ENCODE data around the gene RPS6KA4. TPM values are rescaled to one million over a fixed set of nuclear protein-coding genes. Genes with fewer than 3 reads are reported as not detected.

RPS6KA4 gene
- total and polyA plus RNA-seq, 7 experiments from 2014 or later = 4.6 to 35.7 (median 26.3) TPM

DNA sequence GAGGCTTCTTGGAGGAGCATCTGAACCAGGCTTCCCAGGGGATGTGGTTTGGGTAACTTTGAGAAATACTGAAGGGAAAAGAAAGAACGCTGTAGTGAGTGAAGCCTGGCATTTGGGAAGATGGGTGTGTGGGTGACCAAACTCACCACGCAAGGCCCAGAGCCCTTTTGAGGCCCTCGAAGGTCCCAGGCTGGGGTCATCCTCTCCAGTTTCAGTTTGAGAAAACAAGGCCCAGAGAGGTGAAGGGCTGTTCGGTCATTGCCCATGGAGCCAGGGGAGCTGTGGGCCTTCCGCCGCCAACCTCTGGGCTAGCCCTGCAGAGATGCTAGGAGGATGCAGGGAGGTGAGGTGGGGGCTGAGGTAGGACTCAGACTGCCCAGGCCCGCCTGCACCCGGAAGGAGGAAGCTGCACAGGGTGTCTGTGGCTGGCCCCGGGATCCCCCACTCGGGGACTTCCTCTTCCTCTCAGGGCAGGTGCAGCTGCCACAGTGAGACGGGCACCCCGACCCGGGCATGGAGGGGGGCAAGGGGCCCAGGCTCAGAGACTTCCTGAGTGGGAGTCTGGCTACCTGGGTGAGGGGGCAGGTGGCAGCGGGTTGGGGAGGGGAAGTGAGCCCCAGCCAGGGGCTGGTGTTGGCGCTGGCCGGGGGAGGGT, 19.1 kb upstream of the RPS6KA4 start, which contains the start of gene CCDC88B:
CCDC88B (plus strand) TSS at position 451 of the 655 bp plus-strand sequence; CDS start at position 514, 63 bp downstream.
- peaks cover 29 to 30% of the 10 kb centered on the region in 2 donors for H3K4me1 ChIP-seq (ENCODE audit: control insufficient read depth in 2 of 2, insufficient read depth in 2 of 2, low read length in 2 of 2)
- H3K4me3 ChIP-seq (ENCODE audit: low read length) = peak within 1 kb of the TSS; percentile 73
- H3K27ac ChIP-seq (ENCODE audit: low read depth, low read length) = peak within 1 kb of the TSS; percentile 89
- H3K9me3 Mint-ChIP-seq = no peaks in the 10 kb centered on the region
- H3K27ac Mint-ChIP-seq = peak within 1 kb of the TSS; percentile 88 to 98 (median 94)
- peaks cover 0 to 10% (median 9%) of the 10 kb centered on the region in 5 donors for H3K36me3 Mint-ChIP-seq
- H3K4me1 Mint-ChIP-seq = peaks cover 17 to 48% (median 26%) of the 10 kb centered on the region in 7 donors
- H3K27me3 ChIP-seq (ENCODE audit: control insufficient read depth in 2 of 2, insufficient read depth in 2 of 2, low read length in 2 of 2) = no peaks in the 10 kb centered on the region
- DNase-seq = peak; percentile 72 to 93 (median 87)
- ChIA-PET POLR2A (interaction anchor here (0.6 to 3.6 kb wide), 11 partner anchors 9 to 1748 kb away, joined by 3 to 38 read pairs (median 3); partner anchors contain the start of genes FERMT3, NUDT22, PRDX5 and RASGRP2), CTCF (interaction anchor here (0.9 to 1.1 kb wide), 2 partner anchors 22 to 35 kb away, joined by 3 to 4 read pairs; partner anchors contain the start of genes PRDX5 and TRMT112)
- peaks cover 0 to 2% (median 0%) of the 10 kb centered on the region in 5 donors for H3K27me3 Mint-ChIP-seq
- intact Hi-C loops (cut with micrococcal nuclease) = loop anchor here (1.0 to 2.0 kb wide), 6 partner anchors 19 to 70 kb away; partner anchors contain the start of genes ESRRA (in 2 of the 2), RPS6KA4 (in 2 of the 2), PRDX5 (in 1 of the 2) and TRMT112 (in 1 of the 2)
- H3K36me3 ChIP-seq (ENCODE audit: control insufficient read depth in 2 of 3, insufficient read depth in 3 of 3, low read length in 3 of 3) = peaks cover 0 to 27% (median 12%) of the 10 kb centered on the region in 3 experiments
- no peaks in the 10 kb centered on the region for H3K9me3 ChIP-seq (ENCODE audit: control insufficient read depth in 2 of 3, low read length in 3 of 3)
- peak; percentile 91 for ATAC-seq
- H3K4me3 Mint-ChIP-seq = peak within 1 kb of the TSS; percentile 81 to 91 (median 88)

DNA sequence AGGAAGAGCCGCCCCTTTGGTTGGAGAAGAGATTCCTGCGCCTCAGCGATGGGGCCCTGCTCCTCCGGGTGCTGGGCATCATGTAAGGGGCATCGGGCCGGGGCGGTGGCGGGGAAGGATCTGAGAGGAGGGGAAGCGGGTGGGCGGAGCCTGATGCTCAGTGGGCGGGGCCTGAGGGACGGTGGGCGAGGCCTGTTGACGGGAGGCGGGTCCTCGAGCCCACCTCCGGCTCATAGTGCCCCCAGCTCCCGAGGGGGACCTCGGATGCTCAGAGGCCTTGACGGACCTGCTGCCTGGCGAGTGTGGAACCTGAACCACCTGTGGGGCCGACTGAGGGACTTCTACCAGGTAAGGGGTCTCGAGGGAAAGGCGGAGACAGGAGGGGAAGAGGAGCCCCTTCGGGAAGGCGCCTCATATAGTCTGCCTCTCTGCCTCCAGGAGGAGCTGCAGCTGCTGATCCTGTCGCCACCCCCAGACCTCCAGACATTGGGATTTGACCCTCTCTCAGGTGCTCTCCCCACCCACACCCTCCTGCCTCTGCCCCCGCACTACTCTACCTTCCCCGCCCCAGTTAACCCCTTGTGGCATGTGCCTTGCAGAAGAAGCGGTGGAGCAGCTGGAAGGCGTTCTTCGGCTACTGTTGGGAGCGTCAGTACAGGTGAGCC, 18.2 kb upstream of the RPS6KA4 start:
- Mint-ChIP-seq H3K27ac (peak overlapping the region; percentile 88 to 98 (median 94)), H3K4me1 (peaks cover 20 to 49% (median 30%) of the 10 kb centered on the region in 7 donors), H3K27me3 (peaks cover 0 to 2% (median 0%) of the 10 kb centered on the region in 5 donors), H3K9me3 (no peaks in the 10 kb centered on the region), H3K36me3 (peaks cover 0 to 16% (median 13%) of the 10 kb centered on the region in 5 donors), H3K4me3 (peak overlapping the region; percentile 81 to 91 (median 88))
- Histone ChIP-seq H3K27me3 (ENCODE audit: control insufficient read depth in 2 of 2, insufficient read depth in 2 of 2, low read length in 2 of 2) (no peaks in the 10 kb centered on the region), H3K9me3 (ENCODE audit: control insufficient read depth in 2 of 3, low read length in 3 of 3) (no peaks in the 10 kb centered on the region), H3K36me3 (ENCODE audit: control insufficient read depth in 2 of 3, insufficient read depth in 3 of 3, low read length in 3 of 3) (peaks cover 0 to 30% (median 12%) of the 10 kb centered on the region in 3 experiments), H3K27ac (ENCODE audit: low read depth, low read length) (peak overlapping the region; percentile 89), H3K4me3 (ENCODE audit: low read length) (peak overlapping the region; percentile 73), H3K4me1 (ENCODE audit: control insufficient read depth in 2 of 2, insufficient read depth in 2 of 2, low read length in 2 of 2) (peaks cover 29 to 30% of the 10 kb centered on the region in 2 donors)
- ChIA-PET POLR2A (interaction anchor here (1.2 to 3.6 kb wide), 3 partner anchors 23 to 136 kb away, joined by 7 to 38 read pairs (median 12); partner anchors contain the start of genes FERMT3, PRDX5 and TRMT112), CTCF (interaction anchor here (1.3 kb wide), 1 partner anchor 23 kb away, joined by 5 read pairs; the partner anchor contains the start of genes PRDX5 and TRMT112)
- DNase-seq (peak; percentile 53 to 88 (median 67)), ATAC-seq (peak; percentile 55)
- intact Hi-C loops (cut with micrococcal nuclease) = loop anchor here (1.0 to 2.0 kb wide), 6 partner anchors 18 to 71 kb away; partner anchors contain the start of genes ESRRA (in 2 of the 2), RPS6KA4 (in 2 of the 2), PRDX5 (in 1 of the 2) and TRMT112 (in 1 of the 2)

DNA sequence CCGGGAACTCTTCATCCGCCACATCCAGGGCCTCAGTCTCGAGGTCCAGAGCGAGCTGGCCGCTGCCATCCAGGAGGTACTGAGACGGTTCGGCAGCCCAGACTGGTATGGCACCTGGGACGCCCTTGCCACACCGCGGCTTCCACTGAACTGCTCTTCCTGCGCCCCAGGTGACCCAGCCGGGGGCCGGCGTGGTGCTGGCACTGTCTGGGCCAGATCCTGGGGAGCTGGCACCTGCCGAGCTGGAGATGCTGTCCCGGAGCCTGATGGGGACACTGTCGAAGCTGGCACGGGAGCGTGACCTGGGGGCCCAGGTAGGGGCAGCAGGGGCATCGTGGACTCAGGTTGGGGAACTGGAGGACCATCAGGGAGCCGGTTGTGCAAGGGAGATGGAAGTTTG, 17.5 kb upstream of the RPS6KA4 start:
- CTCF ChIA-PET = interaction anchor here (1.3 kb wide), 1 partner anchor 23 kb away, joined by 5 read pairs; the partner anchor contains the start of genes PRDX5 and TRMT112
- peaks cover 0 to 30% (median 12%) of the 10 kb centered on the region in 3 experiments for H3K36me3 ChIP-seq (ENCODE audit: control insufficient read depth in 2 of 3, insufficient read depth in 3 of 3, low read length in 3 of 3)
- no peaks in the 10 kb centered on the region for H3K9me3 ChIP-seq (ENCODE audit: control insufficient read depth in 2 of 3, low read length in 3 of 3)
- Mint-ChIP-seq H3K4me3 (peak overlapping the region; percentile 81 to 91 (median 88)), H3K36me3 (peaks cover 0 to 16% (median 13%) of the 10 kb centered on the region in 5 donors), H3K4me1 (peaks cover 23 to 49% (median 30%) of the 10 kb centered on the region in 7 donors), H3K9me3 (no peaks in the 10 kb centered on the region), H3K27ac (peak overlapping the region in 5 of 9 donors; percentile 17 to 94 (median 93)), H3K27me3 (peaks cover 0 to 2% (median 0%) of the 10 kb centered on the region in 5 donors)
- peaks cover 29 to 30% of the 10 kb centered on the region in 2 donors for H3K4me1 ChIP-seq (ENCODE audit: control insufficient read depth in 2 of 2, insufficient read depth in 2 of 2, low read length in 2 of 2)
- peak overlapping the region; percentile 89 for H3K27ac ChIP-seq (ENCODE audit: low read depth, low read length)
- no peak for ATAC-seq
- POLR2A ChIA-PET = interaction anchor here (1.0 to 3.6 kb wide), 3 partner anchors 23 to 135 kb away, joined by 3 to 38 read pairs (median 12); partner anchors contain the start of genes FERMT3, PRDX5 and TRMT112
- peak overlapping the region; percentile 73 for H3K4me3 ChIP-seq (ENCODE audit: low read length)
- no peaks in the 10 kb centered on the region for H3K27me3 ChIP-seq (ENCODE audit: control insufficient read depth in 2 of 2, insufficient read depth in 2 of 2, low read length in 2 of 2)
- intact Hi-C loops (cut with micrococcal nuclease) = loop anchor here in 1 of 2 donors (2.0 kb wide), 1 partner anchor 71 kb away; no protein-coding TSS in a partner anchor
- DNase-seq = no peak

DNA sequence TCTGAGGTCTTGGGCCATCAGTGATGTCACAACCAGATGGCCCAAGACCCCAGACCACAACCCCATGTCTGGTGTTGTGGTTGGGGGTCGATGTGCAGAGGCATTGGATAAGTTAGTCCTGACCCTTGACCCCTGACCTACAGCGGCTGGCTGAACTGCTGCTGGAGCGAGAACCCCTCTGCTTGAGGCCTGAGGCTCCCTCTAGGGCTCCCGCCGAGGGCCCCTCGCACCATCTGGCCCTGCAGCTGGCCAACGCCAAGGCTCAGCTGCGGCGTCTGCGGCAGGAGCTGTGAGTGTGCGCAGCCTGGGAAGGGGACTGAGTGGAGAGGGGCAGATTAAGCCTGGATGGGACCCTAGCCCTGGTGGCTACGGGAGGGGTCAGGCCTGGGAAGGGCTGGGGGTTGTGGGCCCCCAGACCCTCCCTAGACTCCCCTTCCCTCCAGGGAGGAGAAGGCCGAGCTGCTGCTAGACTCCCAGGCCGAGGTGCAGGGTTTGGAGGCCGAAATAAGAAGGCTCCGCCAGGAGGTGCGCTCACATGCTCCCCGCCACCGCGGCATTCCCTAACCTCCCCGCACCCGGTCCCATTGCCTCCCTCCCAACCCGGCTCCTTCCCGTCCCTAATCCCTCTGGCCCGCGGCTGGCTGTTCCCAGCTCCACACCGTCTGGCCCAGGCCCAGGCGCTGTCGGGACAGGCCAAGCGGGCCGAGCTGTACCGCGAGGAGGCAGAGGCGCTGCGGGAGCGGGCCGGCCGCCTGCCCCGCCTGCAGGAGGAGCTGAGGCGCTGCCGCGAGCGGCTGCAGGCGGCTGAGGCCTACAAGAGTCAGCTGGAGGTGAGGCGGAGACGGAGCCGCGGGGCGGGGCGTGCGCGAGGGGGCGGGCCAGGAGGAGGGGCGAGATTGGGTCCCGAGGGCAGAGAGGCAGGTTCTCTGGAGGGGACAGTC, 16.8 kb upstream of the RPS6KA4 start:
- H3K4me3 Mint-ChIP-seq = peak overlapping the region in 9 of 10 donors; percentile 9 to 91 (median 76)
- peaks cover 0 to 2% (median 0%) of the 10 kb centered on the region in 5 donors for H3K27me3 Mint-ChIP-seq
- Histone ChIP-seq H3K4me1 (ENCODE audit: control insufficient read depth in 2 of 2, insufficient read depth in 2 of 2, low read length in 2 of 2) (peaks cover 29 to 30% of the 10 kb centered on the region in 2 donors), H3K36me3 (ENCODE audit: control insufficient read depth in 2 of 3, insufficient read depth in 3 of 3, low read length in 3 of 3) (peaks cover 0 to 30% (median 12%) of the 10 kb centered on the region in 3 experiments), H3K4me3 (ENCODE audit: low read length) (no peak overlapping the region), H3K27ac (ENCODE audit: low read depth, low read length) (peak overlapping the region; percentile 40), H3K9me3 (ENCODE audit: control insufficient read depth in 2 of 3, low read length in 3 of 3) (no peaks in the 10 kb centered on the region), H3K27me3 (ENCODE audit: control insufficient read depth in 2 of 2, insufficient read depth in 2 of 2, low read length in 2 of 2) (no peaks in the 10 kb centered on the region)
- H3K4me1 Mint-ChIP-seq = peaks cover 23 to 49% (median 30%) of the 10 kb centered on the region in 7 donors
- peaks cover 0 to 16% (median 13%) of the 10 kb centered on the region in 5 donors for H3K36me3 Mint-ChIP-seq
- ChIA-PET POLR2A (interaction anchor here (0.9 to 3.6 kb wide), 7 partner anchors 9 to 135 kb away, joined by 3 to 38 read pairs (median 4); partner anchors contain the start of genes ESRRA, FERMT3, PRDX5 and TRMT112), CTCF (interaction anchor here (0.8 to 1.3 kb wide), 2 partner anchors 24 to 263 kb away, joined by 3 to 5 read pairs; partner anchors contain the start of genes PRDX5 and TRMT112)
- DNase-seq (peak; percentile 82 to 96 (median 88)), ATAC-seq (peak; percentile 80)
- peak overlapping the region in 3 of 9 donors; percentile 25 to 75 (median 42) for H3K27ac Mint-ChIP-seq
- intact Hi-C loops (cut with micrococcal nuclease) = loop anchor here (1.0 to 2.0 kb wide), 2 partner anchors 13 to 71 kb away; no protein-coding TSS in a partner anchor
- H3K9me3 Mint-ChIP-seq = no peaks in the 10 kb centered on the region

All from naive thymus-derived CD4-positive, alpha-beta T cell (primary cell).